GM19463 (cell line): ENCODE results near the gene MRPL20.
"Not testable (repeated sequence)": the region's sequence is repeated elsewhere in the genome, so short reads cannot be mapped to it uniquely, and the experiment has no call there.

Source experiments
- ATAC-seq: cut with Tn5 transposase; IDR thresholded peaks from one replicate; pipeline ENCODE4 v1.9.1; 2021; ENCODE audit warnings: mild to moderate bottlenecking, moderate library complexity; ENCODE audit not compliant: unreplicated experiment

The MRPL20 gene

DNA sequence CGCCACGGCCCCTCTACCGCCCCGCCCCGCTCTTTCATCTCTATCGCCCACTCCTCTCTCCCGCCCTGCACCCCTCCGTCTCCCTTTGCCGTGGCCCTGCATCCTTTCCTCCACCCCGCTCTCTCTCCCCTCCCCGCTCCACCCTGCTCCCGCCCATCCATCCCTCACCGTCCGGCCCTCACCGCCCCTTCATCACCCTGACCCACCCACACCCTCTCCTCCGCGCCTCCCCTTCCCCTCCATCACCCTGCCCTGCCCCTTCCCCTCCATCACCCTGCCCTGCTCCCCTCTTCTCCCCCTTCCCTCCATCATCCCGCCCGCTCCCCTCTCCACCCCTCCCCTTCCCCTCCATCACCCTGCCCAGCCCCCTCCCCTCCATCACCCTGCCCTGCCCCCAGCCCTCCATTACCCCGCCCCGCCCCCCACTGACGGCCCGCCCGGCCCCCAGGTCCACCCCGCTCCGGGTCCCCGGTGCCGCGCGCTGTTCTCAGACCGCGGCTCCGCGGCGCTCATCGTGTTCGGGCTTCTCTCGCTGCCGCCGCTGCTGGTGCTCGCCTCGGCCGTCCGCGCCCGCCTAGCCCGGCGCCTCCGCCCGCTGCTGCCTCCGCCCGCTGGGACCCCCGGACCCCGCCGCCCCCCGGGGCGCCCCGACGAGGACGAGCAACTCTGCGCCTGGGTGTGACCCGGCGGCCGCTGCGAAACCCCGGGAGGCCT, 20.2 kb upstream of the MRPL20 start:
- ATAC-seq: no peak

GRCh38 chr1:1426496-1427105, 19.5 kb upstream of the MRPL20 start:
- no peak for ATAC-seq

- ATAC-seq: no peak
Observed at GRCh38 chr1:1425753-1426495, 18.8 kb upstream of the MRPL20 start.

GRCh38 chr1:1425426-1425752, 18.3 kb upstream of the MRPL20 start:
- no peak for ATAC-seq

- no peak for ATAC-seq
Observed at GRCh38 chr1:1424707-1425106, 17.6 kb upstream of the MRPL20 start.

- ATAC-seq: no peak
Observed at GRCh38 chr1:1423245-1423597, 16.1 kb upstream of the MRPL20 start.

DNA sequence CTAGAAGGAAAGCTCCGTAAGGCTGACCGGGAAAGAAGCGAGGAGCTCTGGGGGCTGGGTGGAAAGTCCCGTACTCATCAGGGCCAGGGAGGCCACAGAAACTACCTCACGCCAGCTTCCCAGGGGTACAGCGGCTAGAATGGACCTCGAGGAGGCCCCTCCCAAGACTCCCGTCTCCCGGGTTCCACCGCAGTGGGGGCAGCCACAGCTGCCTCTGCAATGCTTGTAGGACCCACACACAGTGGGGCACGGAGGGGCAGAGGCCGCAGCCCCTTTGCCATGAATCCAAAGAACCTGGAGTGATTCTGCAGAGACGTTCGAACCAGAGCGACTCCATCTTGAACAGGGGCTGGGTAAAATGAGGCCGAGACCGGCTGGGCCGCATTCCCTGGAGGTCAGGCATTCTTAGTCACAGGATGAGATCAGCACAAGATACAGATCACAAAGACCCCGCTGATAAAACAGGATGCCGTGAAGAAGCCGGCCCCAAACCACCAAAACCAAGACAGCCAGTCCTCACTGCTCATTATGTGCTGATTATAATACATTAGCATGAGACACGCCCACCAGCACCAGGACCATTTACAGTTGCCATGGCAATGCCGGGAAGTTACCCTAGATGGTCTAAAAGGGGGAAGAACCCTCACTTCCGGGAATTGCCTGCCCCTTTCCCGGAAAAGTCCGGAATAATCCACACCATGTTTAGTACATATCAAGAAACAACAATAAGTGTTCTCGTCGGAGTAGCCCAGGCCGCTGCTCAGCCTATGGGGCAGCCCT, 15.6 kb upstream of the MRPL20 start:
- no peak for ATAC-seq

GRCh38 chr1:1421907-1422464, 14.9 kb upstream of the MRPL20 start:
- no peak for ATAC-seq

DNA sequence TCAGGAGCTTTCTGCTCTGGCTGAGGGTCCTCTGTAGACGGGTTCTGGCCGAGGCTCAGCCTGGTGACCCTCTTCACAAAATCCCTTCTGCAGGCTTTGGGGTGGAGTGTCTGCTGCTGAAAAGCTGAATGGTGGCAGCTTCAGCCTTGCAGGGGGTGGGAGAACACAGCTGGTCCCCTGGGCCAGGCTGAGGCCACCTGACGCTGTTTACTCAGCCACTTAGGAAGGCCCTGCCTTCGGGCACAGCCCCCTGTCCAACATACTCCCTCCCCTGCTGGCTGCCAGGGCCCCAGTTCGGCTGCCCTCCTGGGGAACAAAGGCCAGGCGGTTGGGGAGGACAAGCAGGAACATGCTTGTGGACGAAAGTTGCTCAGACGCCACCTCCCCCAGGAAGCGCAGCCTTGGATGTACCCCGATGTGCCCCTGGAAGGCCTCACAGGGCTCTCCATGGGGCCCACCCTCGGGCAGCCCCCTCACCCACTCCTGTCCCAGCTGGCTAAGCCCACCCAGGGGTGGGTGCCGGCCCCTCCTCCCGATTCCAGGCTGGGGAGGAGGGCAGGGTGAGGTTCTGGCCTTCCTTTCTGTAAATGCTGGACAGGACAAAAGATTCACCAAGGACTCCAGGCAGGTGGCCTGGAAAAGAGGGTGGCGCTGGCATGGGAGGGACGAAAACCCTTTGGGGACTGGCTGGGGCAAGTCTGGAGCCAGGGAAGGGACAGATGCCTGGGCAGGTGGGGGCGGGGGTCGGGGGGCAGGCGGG, 14.2 kb upstream of the MRPL20 start, which contains the start of gene ANKRD65:
Gene ANKRD65 (minus strand): TSS at position 130 of the 760 bp plus-strand sequence. CDS start 271 bp downstream, outside the sequence.
- ATAC-seq: no peak

DNA sequence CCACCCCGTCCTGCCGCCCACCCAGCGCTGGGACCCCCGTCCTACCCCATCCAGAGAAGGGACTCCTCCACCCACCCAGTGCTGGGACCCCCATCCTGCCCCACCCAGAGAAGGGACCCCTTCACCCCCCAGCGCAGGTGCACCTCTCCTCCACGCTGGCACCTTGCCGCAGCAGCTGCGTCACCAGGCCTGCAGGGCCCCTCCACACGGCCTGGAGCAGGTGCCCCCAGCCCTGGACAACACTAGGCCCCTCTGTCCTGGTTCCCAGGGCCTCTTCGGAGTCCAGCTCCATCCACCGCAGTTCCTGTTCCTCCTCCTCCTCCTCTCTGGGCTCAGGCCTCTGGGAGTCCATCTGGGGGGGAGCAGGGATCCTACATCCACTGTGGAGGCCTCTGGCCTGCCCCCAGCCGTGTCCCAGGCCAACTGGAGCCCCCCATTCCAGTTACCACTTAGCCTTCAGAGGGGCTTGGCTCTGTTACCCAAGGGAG, 13.6 kb upstream of the MRPL20 start:
- no peak for ATAC-seq

DNA sequence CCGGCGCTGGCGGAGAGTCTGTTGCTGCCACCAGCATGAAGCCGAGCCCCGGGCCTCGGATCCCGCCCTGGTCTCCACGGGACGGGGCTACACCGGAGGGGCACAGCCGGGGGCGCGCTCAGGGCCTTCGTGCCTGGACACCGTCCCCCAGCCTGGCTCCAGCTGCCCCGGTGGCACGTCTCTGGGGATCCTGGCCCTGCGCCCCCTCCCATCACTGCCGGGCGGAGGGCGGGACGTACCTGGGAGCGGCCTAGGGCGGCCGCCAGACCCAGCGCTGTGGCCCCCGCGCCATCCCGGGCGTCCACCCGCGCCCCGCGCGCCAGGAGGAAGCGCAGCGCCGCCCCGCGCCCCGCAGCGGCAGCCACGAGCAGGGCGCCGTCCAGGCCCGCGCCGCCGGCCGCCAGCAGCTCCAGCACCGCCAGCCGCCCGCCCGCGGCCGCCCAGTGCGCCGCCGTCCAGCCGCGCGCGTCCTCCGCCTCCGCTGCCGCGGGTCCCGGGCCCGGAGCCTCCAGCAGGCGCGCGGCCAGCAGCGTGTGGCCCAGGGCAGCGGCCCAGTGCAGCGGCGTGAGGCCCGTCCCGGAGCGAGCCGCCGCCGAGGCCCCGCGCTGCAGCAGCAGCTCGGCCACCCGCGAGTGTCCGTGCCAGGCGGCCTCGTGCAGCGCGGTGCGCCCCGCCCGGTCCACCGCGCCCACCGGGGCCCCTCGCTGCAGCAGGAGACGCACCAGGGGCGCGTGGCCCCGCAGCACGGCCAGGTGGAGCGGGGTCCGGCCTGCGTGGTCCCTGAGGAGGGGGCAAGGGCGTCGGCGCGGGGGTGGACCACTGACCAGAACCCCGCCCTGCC, 12.9 kb upstream of the MRPL20 start:
- no peak for ATAC-seq

- ATAC-seq: no peak
Observed at GRCh38 chr1:1419363-1419812, 12.3 kb upstream of the MRPL20 start.

- no peak for ATAC-seq
Observed at GRCh38 chr1:1418464-1419362, 11.6 kb upstream of the MRPL20 start.

DNA sequence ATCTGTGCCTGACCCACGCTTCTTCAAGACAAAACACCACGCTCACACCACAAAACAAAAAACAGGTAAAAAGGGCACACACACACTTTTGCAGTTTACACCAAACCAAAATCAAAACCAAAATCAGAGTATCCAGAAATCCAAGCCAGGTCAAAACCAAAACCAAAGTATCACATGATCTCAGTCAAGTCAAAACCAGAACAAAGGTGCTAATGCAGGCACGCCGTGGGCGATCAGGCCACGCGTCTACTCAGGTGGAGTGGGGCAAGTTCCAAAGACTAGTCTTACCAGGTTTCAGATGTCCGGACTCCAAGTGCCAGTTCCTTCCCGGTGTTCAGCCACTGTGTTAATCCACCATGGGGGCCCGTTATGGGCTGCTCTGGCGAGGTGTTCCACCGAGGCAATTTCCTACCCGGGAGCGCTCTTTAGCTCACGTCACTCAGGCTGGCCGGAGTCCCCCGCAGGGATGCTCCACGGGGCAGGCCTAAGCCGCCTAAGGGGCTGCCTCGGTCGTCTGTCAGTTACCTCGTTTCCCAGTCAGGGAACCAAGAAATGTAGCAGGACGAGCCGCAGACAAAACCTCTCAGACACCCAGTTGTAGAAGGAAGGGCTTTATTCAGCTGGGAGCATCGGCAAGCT, 10.9 kb upstream of the MRPL20 start:
- ATAC-seq: not testable (repeated sequence)

DNA sequence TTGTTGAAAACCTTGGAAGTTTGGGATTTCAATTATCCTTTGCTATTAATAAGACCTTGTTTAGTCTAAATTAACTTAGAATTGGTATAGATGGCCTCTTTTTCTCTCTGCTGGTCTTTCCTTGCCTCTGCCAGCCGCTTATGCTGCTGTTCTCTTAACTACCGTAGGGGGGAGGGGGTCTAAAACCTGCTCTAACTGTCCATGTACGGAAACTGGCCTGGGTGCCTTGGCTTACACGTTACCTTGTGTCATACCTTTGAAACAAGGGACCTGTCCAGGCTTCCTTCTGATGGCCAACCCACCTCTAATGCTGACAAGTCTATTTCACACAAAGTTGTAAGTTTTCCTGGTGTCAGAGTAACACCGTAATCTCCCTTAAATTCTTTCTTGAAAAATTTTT, 10.3 kb upstream of the MRPL20 start:
- not testable (repeated sequence) for ATAC-seq

DNA sequence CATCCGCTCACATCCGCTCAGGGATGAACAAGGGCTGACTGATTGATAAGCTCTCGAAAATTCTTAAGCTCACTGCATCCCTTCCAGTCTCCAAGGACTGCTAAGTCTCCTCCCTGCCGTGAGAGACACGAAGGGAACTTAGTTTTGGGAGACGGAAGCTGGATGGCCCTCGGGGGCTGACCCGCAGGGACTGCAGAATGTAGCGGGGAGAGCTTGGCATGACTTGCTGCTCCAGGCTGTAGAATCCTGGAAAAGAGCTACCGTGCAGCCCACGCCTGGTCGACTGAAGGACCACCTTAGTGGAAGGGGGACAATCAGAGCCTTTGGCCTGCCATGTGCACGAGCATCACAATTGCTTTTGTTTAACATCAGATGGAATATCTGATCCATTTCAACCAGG, 8.7 kb upstream of the MRPL20 start:
- ATAC-seq: no peak

DNA sequence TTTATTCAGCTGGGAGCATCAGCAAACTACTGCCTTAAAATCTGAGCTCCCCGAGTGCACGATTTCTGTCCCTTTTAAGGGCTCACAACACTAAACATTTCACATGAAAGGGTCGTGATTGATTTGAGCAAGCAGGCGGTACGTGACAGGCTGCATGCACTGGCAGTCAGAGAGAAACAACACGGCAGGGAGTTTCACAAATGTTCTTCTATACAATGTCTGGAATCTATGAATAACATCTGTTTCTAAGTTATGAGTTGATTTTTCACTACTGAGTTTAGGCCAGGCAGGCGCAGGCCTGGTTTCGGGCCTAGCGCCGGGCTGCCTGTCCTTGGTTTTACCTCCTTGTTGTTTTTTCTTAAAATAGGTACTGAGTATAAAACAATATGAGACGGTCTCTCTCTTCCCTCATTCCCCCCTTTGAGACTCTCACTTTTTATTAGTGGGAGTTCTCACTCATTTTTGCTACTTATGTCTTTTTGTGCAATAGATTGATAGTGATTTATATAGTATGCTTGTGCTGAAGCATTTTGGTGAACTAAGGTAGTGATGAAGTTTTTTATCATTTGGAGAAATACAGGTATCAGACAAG, 5.3 kb upstream of the MRPL20 start:
- ATAC-seq: not testable (repeated sequence)
